Tibial artery (tissue), 4 donors: ENCODE data around the gene COL18A1.
A peak's percentile ranks its signal among the peaks of the same experiment; 100 is the strongest.

Experiments used
- DNase-seq, 2 donors: peaks; one replicate each; pipeline ENCODE4 v3.0.0-alpha.2; 2019
- H3K27ac ChIP-seq, 2 donors: fragments of 200-600 bp; sonication (generic) in 1 of 2; 1 replicate in 1 of 2; 2 replicates in 1 of 2; pipeline ENCODE4 v1.5.1; 2018 to 2019; ENCODE audit warnings: mild to moderate bottlenecking in 1 of 2
- H3K27me3 ChIP-seq, 2 donors: fragments of 200-600 bp; sonication (generic) in 1 of 2; one replicate each; pipeline versions ENCODE4 v1.5.1 to v1.6.0; 2016 to 2019
- H3K36me3 ChIP-seq, 3 donors: fragments of 200-600 bp; sonication (generic) in 2 of 3; one replicate each; pipeline ENCODE4 v1.5.1; 2016 to 2019; ENCODE audit warnings: mild to moderate bottlenecking in 2 of 3
- H3K4me1 ChIP-seq, 4 donors: fragments of 200-600 bp; sonication (generic) in 2 of 4; 1 replicate in 3 of 4; 2 replicates in 1 of 4; pipeline ENCODE4 v1.5.1; 2016 to 2019
- H3K4me3 ChIP-seq, 2 donors: fragments of 200-600 bp; sonication (generic) in 1 of 2; 1 replicate in 1 of 2; 2 replicates in 1 of 2; pipeline ENCODE4 v1.5.1; 2018 to 2019; ENCODE audit warnings: mild to moderate bottlenecking in 2 of 2
- H3K9me3 ChIP-seq, 3 donors: fragments of 200-600 bp; sonication (generic) in 1 of 3; one replicate each; pipeline ENCODE4 v1.5.1; 2016 to 2019
- CTCF ChIP-seq, 2 experiments: fragments of 200-600 bp in 1 of 2; fragments of 450-650 bp in 1 of 2; IDR thresholded peaks; one replicate each; pipeline ENCODE4 v1.5.1; 2017 to 2019; ENCODE audit warnings: antibody characterized with exemption in 2 of 2, mild to moderate bottlenecking in 1 of 2, moderate library complexity in 1 of 2
- intact Hi-C: fragments of 100-400 bp; cut with DNase I; formaldehyde crosslinking; loops from one replicate; pipeline ENCODE4 v1.15.0; 2023; ENCODE audit warnings: low total_unique reads

Gene COL18A1

GRCh38 chr21:45417256-45417950 is 12.4 kb downstream of the COL18A1 start:
- H3K9me3 ChIP-seq: no peaks in the 10 kb centered on the region
- no peak for TF ChIP-seq CTCF (IDR thresholded peaks at IDR 0.05)
- peak overlapping the region; percentile 89 to 98 for H3K27ac ChIP-seq
- DNase-seq: peak in 1 of 2 donors; percentile 68
- H3K36me3 ChIP-seq: peaks cover 0 to 5% (median 0%) of the 10 kb centered on the region in 3 donors
- H3K4me3 ChIP-seq: peak overlapping the region; percentile 41 to 42
- H3K27me3 ChIP-seq: no peaks in the 10 kb centered on the region
- intact Hi-C loops: no loop called here
- H3K4me1 ChIP-seq: peaks cover 0 to 100% (median 77%) of the 10 kb centered on the region in 4 donors

- H3K9me3 ChIP-seq: no peaks in the 10 kb centered on the region
- H3K27ac ChIP-seq: peak overlapping the region; percentile 89 to 98
- DNase-seq: peak in 1 of 2 donors; percentile 81
- peaks cover 0 to 100% (median 76%) of the 10 kb centered on the region in 4 donors for H3K4me1 ChIP-seq
- H3K4me3 ChIP-seq: peak overlapping the region; percentile 41 to 42
- no peak for TF ChIP-seq CTCF (IDR thresholded peaks at IDR 0.05)
- H3K36me3 ChIP-seq: peaks cover 0 to 5% (median 0%) of the 10 kb centered on the region in 3 donors
- intact Hi-C loops: no loop called here
- no peaks in the 10 kb centered on the region for H3K27me3 ChIP-seq
Measured at GRCh38 chr21:45417951-45418300, 13.0 kb downstream of the COL18A1 start.

DNA sequence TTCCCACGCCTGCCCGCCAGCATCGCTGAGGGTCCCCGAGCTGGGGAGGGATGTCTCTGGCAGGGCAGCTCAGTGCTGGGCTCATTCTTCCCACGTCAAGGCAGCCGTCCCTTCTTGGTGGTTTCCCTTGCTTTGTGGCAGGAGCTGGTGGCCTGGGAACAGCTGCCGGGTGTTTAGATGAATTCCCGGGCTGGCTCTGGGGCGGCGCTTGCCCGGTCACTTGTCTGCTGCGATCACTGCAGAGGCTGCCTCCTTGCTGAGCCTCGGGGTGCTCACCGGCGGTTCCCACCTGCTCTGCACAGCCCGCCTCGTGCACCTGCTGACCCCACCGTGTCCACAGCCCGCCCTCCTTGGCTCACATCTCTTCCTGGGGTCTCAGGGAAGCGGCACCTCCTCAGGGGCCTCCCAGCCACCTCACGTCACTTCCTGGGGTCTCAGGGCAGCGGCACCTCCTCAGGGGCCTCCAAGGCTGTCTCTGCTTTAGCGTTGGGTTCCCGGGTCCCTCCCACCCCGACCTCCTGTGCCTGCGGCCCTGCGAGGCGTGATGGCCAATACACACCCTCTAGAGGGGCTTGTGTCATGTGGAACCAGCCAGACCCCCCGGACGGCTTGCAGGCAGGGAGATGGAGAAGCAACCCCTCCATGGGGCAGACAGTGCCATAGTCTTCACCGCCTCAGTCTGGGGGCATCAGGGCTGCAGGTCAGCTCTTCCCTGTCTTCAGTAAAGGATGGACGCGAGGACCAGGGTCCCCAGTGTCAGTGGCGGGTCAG is 13.5 kb downstream of the COL18A1 start:
- intact Hi-C loops: no loop called here
- H3K4me3 ChIP-seq: peak overlapping the region; percentile 41 to 42
- H3K9me3 ChIP-seq: no peaks in the 10 kb centered on the region
- peaks cover 0 to 100% (median 78%) of the 10 kb centered on the region in 4 donors for H3K4me1 ChIP-seq
- peaks cover 0 to 5% (median 0%) of the 10 kb centered on the region in 3 donors for H3K36me3 ChIP-seq
- peak in 1 of 2 donors; percentile 79 for DNase-seq
- no peaks in the 10 kb centered on the region for H3K27me3 ChIP-seq
- peak overlapping the region; percentile 89 to 98 for H3K27ac ChIP-seq
- no peak for TF ChIP-seq CTCF (IDR thresholded peaks at IDR 0.05)

- peak overlapping the region; percentile 89 to 98 for H3K27ac ChIP-seq
- H3K9me3 ChIP-seq: no peaks in the 10 kb centered on the region
- H3K4me3 ChIP-seq: peak overlapping the region in 1 of 2 donors; percentile 41
- DNase-seq: peak in 1 of 2 donors; percentile 80
- intact Hi-C loops: no loop called here
- no peak for TF ChIP-seq CTCF (IDR thresholded peaks at IDR 0.05)
- peaks cover 0 to 100% (median 83%) of the 10 kb centered on the region in 4 donors for H3K4me1 ChIP-seq
- H3K27me3 ChIP-seq: no peaks in the 10 kb centered on the region
- H3K36me3 ChIP-seq: peaks cover 0 to 5% (median 0%) of the 10 kb centered on the region in 3 donors
Measured at GRCh38 chr21:45419162-45419561, 14.2 kb downstream of the COL18A1 start.

- Histone ChIP-seq H3K4me3 (peak overlapping the region; percentile 28 to 34), H3K27me3 (no peaks in the 10 kb centered on the region), H3K27ac (peak overlapping the region; percentile 89 to 98), H3K36me3 (peaks cover 0 to 3% (median 0%) of the 10 kb centered on the region in 3 donors), H3K4me1 (peaks cover 0 to 100% (median 88%) of the 10 kb centered on the region in 4 donors), H3K9me3 (no peaks in the 10 kb centered on the region)
- no peak for TF ChIP-seq CTCF (IDR thresholded peaks at IDR 0.05)
- intact Hi-C loops: loop anchor here (5.0 kb wide), 1 partner anchor 118 kb away; no protein-coding TSS in a partner anchor
- DNase-seq: peak in 1 of 2 donors; percentile 91
Measured at GRCh38 chr21:45420061-45421041, 15.4 kb downstream of the COL18A1 start.
